Measurements from ENCODE around the gene GPR37L1.
A peak's percentile ranks its signal among the peaks of the same experiment; 100 is the strongest.

The GPR37L1 gene

GRCh38 chr1:202154766-202155477 lies 32.2 kb downstream of the GPR37L1 start:
- H3K4me3 ChIP-seq (replicated peaks; ENCODE audit: low read depth, low read length) = no peak overlapping the region
- TF ChIP-seq, protein P1, sequence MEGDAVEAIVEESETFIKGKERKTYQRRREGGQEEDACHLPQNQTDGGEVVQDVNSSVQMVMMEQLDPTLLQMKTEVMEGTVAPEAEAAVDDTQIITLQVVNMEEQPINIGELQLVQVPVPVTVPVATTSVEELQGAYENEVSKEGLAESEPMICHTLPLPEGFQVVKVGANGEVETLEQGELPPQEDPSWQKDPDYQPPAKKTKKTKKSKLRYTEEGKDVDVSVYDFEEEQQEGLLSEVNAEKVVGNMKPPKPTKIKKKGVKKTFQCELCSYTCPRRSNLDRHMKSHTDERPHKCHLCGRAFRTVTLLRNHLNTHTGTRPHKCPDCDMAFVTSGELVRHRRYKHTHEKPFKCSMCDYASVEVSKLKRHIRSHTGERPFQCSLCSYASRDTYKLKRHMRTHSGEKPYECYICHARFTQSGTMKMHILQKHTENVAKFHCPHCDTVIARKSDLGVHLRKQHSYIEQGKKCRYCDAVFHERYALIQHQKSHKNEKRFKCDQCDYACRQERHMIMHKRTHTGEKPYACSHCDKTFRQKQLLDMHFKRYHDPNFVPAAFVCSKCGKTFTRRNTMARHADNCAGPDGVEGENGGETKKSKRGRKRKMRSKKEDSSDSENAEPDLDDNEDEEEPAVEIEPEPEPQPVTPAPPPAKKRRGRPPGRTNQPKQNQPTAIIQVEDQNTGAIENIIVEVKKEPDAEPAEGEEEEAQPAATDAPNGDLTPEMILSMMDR (IDR thresholded peaks at IDR 0.05; ENCODE audit: low read depth, low read length, missing control alignments) = peak; percentile 57
- DNase-seq (ENCODE audit: extremely low read depth, low read depth) = peak; percentile 38

- H3K4me3 ChIP-seq (replicated peaks; ENCODE audit: low read depth, low read length) = no peak overlapping the region
- DNase-seq (ENCODE audit: extremely low read depth, low read depth) = no peak
- TF ChIP-seq, protein P1 (IDR thresholded peaks at IDR 0.05; ENCODE audit: low read depth, low read length, missing control alignments) = no peak
Observed at GRCh38 chr1:202155478-202156021, 32.8 kb downstream of the GPR37L1 start.

DNA sequence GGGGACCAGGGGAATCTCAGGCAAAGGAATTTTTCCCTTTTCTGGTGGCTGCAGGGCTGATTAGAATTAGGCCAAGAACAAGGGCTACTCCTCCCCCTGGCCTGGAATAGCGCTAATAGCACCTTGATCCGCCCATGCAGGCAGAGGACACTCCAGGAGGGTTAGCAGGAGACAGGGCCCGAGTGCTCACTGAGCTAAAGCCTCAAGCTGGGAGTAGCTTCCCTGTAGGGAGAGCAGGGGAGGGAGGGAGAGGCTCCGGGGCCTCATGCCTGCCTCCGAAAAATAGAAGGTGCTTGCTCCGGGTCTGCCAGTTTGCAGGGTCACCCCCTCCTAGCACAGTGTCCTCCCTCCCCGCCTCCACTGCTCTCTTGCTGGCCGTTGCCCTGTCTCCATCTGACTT lies 33.9 kb downstream of the GPR37L1 start:
- no peak for DNase-seq (ENCODE audit: extremely low read depth, low read depth)
- H3K4me3 ChIP-seq (replicated peaks; ENCODE audit: low read depth, low read length) = no peak overlapping the region
- TF ChIP-seq, protein P1 (IDR thresholded peaks at IDR 0.05; ENCODE audit: low read depth, low read length, missing control alignments) = no peak

DNA sequence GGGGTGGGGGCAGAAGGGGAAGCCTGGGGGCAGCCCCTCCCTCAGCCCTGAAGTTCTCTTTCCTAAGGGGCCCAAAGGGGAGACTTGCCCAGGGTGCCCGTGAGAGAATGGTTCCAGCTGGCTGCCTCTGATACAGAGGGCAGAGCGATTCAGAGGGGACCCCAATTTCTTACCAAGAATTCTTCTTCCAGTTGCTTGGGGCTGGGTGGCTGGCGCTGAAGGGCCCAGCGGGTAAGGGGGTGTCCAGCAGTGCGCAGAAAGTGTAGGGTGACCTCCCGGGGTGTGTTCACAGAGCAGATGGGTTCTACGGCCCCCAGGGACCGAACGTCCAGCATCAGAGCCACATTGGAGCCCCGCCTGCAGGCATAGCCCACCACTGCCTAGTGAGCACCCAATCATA lies 35.2 kb downstream of the GPR37L1 start:
- TF ChIP-seq, protein P1 (IDR thresholded peaks at IDR 0.05; ENCODE audit: low read depth, low read length, missing control alignments) = no peak
- DNase-seq (ENCODE audit: extremely low read depth, low read depth) = no peak
- no peak overlapping the region for H3K4me3 ChIP-seq (replicated peaks; ENCODE audit: low read depth, low read length)

DNA sequence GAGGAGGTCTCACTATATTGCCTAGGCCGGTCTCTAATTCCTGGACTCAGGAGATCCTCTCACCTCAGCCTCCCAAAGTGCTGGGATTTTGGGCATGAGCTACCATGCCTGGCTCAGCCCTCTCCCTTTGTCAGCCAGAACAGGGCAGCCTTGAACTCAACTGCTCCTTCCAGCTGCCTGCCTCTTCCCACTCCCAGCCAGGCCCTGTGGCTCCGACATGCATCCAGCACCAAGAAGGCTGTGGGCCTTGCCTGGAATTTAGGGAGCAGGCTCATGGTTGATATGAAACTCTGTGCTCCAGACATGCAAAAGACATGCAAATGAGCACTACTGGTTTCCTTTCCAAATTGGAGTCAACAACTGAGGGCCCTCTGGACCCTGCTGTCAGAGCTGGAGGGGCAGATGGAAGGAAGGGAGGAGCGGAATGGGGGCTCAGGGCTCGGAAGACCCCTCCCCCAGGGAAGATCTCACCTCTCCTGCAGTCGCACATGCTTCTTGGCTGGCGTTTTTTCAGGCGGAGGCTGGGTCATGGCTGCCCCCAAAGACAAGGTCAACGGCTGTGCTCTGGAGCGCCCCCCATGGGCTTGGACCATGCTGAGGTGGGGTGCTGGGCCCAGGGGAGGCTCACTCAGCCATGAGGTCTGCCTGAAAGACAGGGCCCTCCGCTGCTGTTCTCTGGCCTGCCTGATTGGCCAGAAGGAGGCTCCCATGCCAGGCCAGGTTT lies 36.3 kb downstream of the GPR37L1 start:
- H3K4me3 ChIP-seq (replicated peaks; ENCODE audit: low read depth, low read length) = no peak overlapping the region
- no peak for DNase-seq (ENCODE audit: extremely low read depth, low read depth)
- TF ChIP-seq, protein P1 (IDR thresholded peaks at IDR 0.05; ENCODE audit: low read depth, low read length, missing control alignments) = no peak

DNA sequence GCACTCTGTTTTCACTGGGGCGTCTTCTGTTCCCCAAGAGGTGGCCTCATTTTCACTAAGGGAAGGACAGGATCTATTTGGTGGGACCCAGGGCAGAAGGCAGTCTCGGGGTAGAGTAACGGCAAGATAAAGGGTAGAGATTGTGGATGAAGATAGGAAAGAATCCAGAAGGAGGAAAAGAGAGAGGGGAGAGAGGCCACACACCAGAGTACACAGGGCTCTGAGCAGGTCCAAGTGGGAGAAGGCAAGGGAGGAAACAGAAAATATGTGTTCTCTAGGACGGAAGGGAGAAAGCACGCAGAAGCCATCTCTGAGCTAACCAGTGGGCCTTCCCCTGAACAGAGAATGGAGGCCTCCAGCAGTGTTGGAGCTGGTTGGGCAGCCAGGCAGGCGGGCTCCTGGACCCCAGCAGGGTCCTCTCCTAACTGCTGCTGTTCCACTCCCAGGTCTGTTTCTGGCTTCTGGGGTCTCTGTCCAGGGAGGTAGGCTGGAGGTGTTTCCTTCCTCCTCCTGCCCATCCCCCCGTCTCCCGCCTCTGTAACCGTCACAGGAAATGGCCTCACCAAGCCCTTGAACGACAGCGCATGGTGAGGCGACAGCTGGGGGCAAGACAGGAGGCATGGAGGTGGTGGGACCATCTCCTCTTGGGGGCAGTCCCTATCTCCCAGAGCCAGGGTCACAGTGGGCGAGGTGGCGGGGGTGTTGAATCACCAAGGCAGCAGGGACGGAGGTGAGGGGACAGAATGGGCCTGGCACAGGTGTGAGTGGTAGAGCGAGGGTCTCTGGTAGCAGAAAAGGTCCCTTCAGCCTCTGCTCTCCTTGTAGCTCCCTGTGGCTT lies 37.0 kb downstream of the GPR37L1 start:
- H3K4me3 ChIP-seq (replicated peaks; ENCODE audit: low read depth, low read length) = no peak overlapping the region
- no peak for DNase-seq (ENCODE audit: extremely low read depth, low read depth)
- TF ChIP-seq, protein P1 (IDR thresholded peaks at IDR 0.05; ENCODE audit: low read depth, low read length, missing control alignments) = no peak

All from HFF-Myc (cell line).